Measurements from ENCODE around the gene ZNF714. TPM values are rescaled to one million over a fixed set of nuclear protein-coding genes. Genes with fewer than 3 reads are reported as not detected.

The ZNF714 gene
- polyA plus RNA-seq (ENCODE audit: insufficient read length in 4 of 4), result 10 to 100 TPM; 13.0 to 25.2 (median 16.2) TPM

GRCh38 chr19:21082011-21082975, at the start of gene ZNF714:
ZNF714 (plus strand) TSS chr19:21082203; CDS start chr19:21098269, 16,066 bp downstream.
- peak; percentile 44 to 94 (median 86) for DNase-seq (ENCODE audit: low read depth in 4 of 4, low spot score in 3 of 4)

GRCh38 chr19:21045028-21045427, 37.0 kb upstream of the ZNF714 start:
- no peak for DNase-seq (ENCODE audit: low read depth in 4 of 4, low spot score in 3 of 4)

GRCh38 chr19:21046489-21046888, 35.5 kb upstream of the ZNF714 start:
- DNase-seq (ENCODE audit: low read depth in 4 of 4, low spot score in 3 of 4), result no peak

GRCh38 chr19:21047716-21048115, 34.3 kb upstream of the ZNF714 start:
- no peak for DNase-seq (ENCODE audit: low read depth in 4 of 4, low spot score in 3 of 4)

GRCh38 chr19:21052902-21053301, 29.1 kb upstream of the ZNF714 start:
- no peak for DNase-seq (ENCODE audit: low read depth in 4 of 4, low spot score in 3 of 4)

GRCh38 chr19:21065336-21065735, 16.7 kb upstream of the ZNF714 start:
- DNase-seq (ENCODE audit: low read depth in 4 of 4, low spot score in 3 of 4), result no peak

GRCh38 chr19:21084343-21084742, 2.3 kb downstream of the ZNF714 start:
- no peak for DNase-seq (ENCODE audit: low read depth in 4 of 4, low spot score in 3 of 4)

- DNase-seq (ENCODE audit: low read depth in 4 of 4, low spot score in 3 of 4), result no peak
Observed at GRCh38 chr19:21087871-21088270, 5.9 kb downstream of the ZNF714 start.

- DNase-seq (ENCODE audit: low read depth in 4 of 4, low spot score in 3 of 4), result no peak
Observed at GRCh38 chr19:21092109-21092508, 10.1 kb downstream of the ZNF714 start.

GRCh38 chr19:21094347-21095025, 12.5 kb downstream of the ZNF714 start:
- DNase-seq (ENCODE audit: low read depth in 4 of 4, low spot score in 3 of 4), result no peak

GRCh38 chr19:21098291-21098690, 16.3 kb downstream of the ZNF714 start:
- no peak for DNase-seq (ENCODE audit: low read depth in 4 of 4, low spot score in 3 of 4)

- DNase-seq (ENCODE audit: low read depth in 4 of 4, low spot score in 3 of 4), result no peak
Observed at GRCh38 chr19:21101521-21102242, 19.7 kb downstream of the ZNF714 start.

GRCh38 chr19:21109116-21109515, 27.1 kb downstream of the ZNF714 start:
- no peak for DNase-seq (ENCODE audit: low read depth in 4 of 4, low spot score in 3 of 4)

GRCh38 chr19:21110183-21110582, 28.2 kb downstream of the ZNF714 start:
- DNase-seq (ENCODE audit: low read depth in 4 of 4, low spot score in 3 of 4), result no peak

- DNase-seq (ENCODE audit: low read depth in 4 of 4, low spot score in 3 of 4), result no peak
Observed at GRCh38 chr19:21115430-21115829, 33.4 kb downstream of the ZNF714 start.

GRCh38 chr19:21117041-21117907, 35.3 kb downstream of the ZNF714 start:
- no peak for DNase-seq (ENCODE audit: low read depth in 4 of 4, low spot score in 3 of 4)

- no peak for DNase-seq (ENCODE audit: low read depth in 4 of 4, low spot score in 3 of 4)
Observed at GRCh38 chr19:21126078-21126477, 44.1 kb downstream of the ZNF714 start.

- no peak for DNase-seq (ENCODE audit: low read depth in 4 of 4, low spot score in 3 of 4)
Observed at GRCh38 chr19:21127001-21127400, 45.0 kb downstream of the ZNF714 start.

GRCh38 chr19:21127898-21128297, 45.9 kb downstream of the ZNF714 start:
- no peak for DNase-seq (ENCODE audit: low read depth in 4 of 4, low spot score in 3 of 4)
